EL (cell line): Measurements from ENCODE around the gene FBXO44.

Experiments used
- DNase-seq: peaks from one replicate; pipeline ENCODE4 v3.0.0-alpha.2; 2016

FBXO44 gene

DNA sequence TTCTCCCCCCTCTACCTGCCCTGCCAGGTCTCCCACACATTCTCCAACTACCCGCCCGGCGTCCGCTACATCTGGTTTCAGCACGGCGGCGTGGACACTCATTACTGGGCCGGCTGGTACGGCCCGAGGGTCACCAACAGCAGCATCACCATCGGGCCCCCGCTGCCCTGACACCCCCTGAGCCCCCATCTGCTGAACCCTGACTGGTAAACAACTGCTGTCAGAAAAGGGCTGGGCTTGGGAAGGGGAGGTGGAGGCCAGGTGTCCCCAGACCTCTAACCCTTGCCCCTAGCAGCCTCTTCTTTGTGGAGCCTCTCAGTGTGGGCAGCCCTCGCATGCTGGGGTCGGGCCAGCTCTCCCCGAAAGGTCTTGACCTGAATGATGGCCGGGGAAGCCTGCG, 6.4 kb downstream of the FBXO44 start:
- no peak for DNase-seq

DNA sequence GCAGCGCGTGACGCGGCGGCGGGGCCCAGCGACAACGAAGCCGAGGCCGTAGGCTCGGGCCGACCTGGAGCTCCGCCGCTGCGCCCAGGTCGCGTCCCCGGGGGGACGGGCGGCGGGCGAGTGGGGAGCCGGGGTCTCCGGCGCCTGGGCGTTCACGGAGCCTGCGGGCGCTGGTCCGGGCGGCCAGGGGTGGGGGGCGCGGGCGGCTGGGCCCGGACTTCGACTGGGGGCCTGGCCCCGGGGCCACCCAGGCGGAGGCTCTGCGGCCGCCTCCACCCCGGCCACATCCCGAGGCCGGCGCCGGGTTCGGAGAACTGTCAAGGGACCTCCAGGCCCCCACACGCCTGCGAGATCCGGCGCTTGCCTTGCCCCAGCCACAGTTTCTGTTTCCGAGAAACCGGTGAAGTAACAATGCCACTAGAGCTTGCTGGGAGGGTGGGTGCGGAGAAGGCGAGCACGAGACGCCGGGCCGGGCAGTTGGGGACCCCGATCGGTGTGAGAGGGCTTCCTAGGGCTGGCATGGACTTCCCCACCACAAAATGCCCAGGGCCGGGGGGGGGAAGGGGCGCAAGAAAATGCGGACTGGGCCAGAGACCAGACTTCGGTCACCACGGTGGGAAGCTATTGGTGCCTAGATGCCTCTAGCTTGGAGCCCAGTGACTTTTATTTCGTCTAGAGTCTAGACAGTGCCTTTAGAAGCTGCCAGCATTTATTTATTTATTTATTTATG, 9.8 kb downstream of the FBXO44 start:
- DNase-seq: peak; percentile 45

DNA sequence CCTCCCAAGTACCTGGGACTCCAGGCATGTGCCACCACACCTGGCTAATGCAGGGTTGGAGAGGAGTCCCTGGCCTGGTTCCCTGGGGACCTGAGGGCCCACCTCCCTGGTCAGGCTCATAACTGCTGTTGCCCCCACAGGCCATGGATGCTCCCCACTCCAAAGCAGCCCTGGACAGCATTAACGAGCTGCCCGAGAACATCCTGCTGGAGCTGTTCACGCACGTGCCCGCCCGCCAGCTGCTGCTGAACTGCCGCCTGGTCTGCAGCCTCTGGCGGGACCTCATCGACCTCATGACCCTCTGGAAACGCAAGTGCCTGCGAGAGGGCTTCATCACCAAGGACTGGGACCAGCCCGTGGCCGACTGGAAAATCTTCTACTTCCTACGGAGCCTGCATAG, 13.8 kb downstream of the FBXO44 start:
- DNase-seq: no peak

DNA sequence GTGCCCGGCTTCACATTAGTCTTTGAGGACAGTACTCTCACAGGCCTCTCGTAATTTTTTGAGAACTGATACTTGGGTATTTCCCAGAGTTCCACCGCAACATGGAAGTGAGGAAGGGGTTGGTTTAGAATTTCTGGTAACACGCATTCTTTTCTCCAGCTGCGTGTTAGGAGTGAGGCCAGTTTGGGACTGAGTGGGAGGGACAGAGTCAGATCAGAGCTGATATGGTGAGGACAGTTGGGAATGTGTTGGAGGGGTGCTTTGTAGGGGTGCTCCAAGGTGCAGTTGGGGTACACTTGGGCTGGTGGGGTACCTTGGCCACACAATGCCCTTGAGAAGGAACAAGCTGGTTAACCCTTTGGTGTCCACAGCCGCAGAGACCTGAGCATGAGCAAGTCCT, 16.1 kb downstream of the FBXO44 start:
- no peak for DNase-seq

DNA sequence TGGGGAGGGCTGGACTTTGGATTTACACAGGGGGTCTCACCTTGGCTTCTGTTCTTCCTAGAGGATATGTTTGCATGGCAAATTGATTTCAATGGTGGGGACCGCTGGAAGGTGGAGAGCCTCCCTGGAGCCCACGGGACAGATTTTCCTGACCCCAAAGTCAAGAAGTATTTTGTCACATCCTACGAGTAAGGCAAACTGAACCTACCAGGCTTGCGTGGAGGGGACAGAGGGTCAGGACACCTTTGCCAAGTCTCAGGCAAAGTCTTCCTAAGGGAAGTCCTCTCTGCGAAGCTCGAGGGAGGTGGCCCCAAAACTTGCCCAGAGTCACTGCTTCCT, 16.5 kb downstream of the FBXO44 start:
- DNase-seq: no peak

DNA sequence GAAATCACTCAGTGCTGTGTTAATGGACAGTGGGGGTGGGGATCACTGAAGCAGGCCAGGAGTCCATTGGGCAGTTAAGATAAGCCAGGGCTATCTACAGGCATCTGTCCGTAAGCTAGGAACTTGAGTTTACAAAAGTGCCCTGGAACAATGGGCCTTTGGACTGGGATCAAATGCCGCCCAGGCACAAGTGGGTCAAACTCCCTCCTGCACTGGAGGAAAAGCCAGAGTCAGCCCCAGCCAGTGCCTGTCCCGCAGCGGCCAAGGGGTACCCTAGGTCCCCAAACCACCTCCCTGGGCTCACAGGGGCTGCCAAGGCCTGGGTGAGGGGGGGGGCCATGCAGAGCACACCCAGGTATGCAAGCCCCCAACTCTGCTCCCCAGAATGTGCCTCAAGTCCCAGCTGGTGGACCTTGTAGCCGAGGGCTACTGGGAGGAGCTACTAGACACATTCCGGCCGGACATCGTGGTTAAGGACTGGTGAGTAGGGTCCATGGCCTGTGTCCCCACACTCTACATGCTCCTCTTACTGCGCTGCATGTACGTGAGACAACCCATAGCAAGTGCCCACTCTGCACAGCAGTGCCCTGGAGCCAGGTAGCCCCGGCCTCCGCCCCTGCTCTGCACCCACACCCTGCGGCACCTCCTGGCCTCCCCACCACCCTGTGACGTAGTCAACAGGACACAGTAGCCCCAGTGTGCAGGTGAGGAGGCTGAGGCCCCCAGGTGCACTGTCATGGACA, 17.0 kb downstream of the FBXO44 start:
- no peak for DNase-seq

GRCh38 chr1:11673089-11673769, 18.6 kb downstream of the FBXO44 start:
- no peak for DNase-seq

GRCh38 chr1:11674488-11674887, 19.8 kb downstream of the FBXO44 start:
- DNase-seq: no peak

DNA sequence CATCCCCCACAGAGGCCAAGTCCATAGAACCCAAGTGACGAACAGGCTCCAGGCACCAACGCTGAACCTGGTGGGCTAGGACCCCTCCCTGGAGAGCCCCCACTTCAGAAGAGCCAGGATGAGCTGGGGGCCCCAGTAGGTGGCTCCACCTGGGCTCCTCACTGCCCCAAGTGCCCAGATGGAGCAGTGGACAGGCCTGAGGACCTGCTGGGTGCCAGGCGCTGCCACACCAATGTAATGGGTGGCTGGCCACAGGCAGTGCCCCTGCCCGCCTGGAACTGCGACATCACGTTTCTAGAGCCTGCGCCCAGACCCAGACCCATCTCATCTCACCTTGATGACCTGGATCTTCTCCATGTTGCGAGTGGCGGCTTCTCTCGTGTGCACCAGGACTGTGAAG, 20.6 kb downstream of the FBXO44 start:
- no peak for DNase-seq

DNA sequence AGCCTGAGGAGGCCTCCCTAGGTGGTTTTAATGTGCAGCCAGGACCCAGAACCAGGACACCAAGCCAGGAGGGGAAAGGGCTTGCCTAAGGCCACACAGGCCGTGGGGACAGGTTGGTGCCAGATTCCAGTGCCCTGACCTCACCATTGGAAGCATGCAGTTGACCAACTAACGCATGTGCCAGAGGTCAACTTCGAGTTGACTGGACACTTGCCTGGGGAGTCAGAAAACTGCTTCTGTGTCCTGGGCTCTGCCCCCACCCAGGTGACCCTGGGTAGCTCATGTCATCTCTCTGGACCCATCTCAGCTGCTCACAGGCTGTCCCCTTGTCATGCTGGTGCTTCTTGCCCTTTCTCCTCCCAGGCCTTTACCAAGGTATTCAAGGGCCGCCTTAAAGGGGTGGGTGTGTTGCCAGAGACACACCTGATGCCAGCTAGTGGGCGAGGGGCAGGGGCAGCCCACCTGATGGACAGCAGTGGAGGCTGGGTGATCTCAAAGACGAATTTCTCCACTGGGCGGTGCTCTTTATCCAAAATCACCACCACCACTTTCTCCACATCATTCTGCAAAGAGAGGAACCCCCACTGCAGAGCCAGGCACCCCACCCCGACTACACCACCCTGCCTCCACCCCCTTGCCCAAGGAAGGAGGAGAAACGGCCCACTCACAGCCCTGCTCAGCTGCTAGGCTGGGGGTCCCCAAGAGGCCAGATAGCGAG, 21.9 kb downstream of the FBXO44 start:
- DNase-seq: no peak

DNA sequence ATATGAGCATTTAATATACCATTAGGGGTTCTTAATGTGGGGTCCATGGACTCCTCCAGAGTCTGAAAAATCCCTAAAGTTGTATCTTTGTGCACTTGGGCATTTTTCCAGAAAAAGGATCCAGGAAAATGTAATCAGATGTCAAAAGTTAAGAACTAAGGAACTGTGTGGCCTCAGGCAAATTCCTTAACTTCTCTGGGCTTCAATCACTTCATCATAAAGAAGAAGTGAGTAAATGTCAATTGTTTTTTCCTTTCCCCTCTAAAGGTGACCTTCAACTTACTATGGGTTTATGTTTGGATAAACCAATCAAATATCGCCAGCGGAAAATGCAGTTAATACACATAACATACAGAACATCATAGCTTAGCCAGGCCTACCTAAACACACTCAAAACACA, 23.8 kb downstream of the FBXO44 start:
- no peak for DNase-seq

DNA sequence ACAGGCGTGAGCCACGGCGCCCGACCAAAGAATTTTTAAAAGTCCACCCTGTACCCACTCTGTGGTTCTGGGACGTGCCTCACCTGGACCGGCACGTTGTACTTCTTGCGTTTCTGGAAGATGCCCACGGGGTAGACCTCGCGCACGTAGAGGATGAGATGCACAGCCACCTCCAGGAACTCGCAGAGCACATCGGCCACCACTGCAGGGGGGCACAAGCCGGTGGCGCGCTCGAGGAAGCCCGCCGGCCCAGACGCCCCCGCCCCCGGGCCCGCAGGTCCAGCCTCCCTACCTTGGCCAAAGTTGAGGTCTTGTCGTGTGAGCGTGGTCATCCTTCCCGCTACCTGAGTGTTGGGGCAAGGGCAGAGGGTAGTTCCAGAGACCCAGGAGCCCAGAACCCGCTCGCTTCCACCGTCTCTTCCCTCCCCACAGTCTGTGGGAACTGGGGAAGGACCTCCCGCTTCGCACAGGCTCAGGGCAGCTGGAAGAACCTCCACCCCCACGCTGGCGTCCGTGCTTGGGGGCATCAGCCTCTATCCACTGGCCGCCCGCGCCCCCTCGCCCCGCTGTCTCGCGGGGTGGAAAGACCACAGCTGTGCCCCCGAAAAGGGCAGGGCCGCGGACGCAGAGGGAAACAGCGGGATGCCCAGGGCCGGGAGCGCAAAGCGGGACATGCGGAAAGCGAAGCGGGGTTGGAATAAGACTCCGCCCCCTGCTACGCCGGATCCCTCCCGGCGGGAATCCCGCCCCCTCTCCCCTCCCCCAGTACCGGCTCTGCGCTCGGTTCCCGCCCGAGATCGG, 25.8 kb downstream of the FBXO44 start:
- no peak for DNase-seq

GRCh38 chr1:11681071-11681771, 26.5 kb downstream of the FBXO44 start, which contains the start of gene MAD2L2:
TSS of gene MAD2L2 (minus strand) at chr1:11681148. CDS start at chr1:11680601, 547 bp downstream.
- peak; percentile 93 for DNase-seq

GRCh38 chr1:11682287-11682771, 27.7 kb downstream of the FBXO44 start:
- no peak for DNase-seq

DNA sequence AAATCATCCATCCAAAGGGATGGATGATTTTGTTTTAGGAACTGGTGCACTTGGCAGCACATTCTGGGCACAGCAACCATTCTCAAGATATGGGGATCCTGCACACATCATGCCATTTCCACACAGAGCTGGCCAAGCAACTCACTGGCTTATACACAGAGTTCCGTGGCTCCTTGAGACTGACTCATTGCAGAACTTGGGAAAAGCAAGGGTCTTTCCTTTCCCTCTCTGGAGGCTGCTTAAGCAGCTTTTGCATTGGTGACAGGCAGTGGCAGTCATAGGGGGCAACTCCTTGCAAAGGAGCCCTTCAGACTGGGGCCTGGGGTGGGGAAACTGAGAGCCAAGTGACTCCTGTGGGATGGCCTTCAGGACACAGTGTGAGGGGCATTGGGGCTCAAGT, 28.1 kb downstream of the FBXO44 start:
- no peak for DNase-seq

DNA sequence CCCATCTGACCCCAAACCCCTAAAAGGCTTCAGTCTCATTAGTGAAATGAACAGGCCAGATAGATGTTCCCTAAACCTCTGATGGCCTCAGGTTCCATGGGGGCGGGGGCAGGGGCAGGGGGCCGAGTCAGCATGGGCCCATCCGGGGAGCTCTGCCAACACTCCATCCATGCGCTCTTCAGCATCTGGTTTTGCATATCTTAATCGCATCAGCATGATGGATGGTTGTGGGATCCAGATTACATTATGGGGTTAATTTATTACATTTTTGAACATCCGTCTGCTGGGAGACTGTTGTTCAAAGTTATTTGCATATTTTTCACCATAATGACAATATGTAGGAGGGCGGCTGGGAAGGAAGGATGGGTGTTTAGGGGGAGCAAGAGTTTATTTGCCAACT, 29.4 kb downstream of the FBXO44 start:
- DNase-seq: no peak

DNA sequence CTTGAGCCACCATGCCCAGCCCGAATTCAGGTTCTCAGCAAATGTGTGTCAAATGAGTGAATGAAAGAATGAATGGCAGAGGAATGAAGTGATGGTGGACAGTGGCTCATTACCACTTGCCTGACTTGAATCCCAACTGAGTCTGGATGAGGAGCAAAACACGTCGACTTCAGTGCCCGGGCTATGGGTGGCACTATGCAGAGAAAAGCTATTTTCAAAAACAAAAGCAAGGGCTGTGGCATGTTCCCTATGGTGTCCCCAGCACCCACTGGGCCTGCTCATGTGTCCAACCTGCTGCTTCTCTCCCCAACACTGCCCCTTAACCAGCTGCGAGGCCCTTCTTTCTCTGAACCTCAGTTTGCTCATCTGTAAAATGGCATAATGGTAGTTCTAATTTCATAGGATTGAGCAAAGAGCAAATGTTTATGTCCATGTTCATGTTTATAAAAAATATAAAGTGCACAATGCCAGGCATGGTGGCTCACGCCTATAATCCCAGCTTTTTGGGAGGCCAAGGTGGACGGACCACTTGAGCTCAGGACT, 30.6 kb downstream of the FBXO44 start:
- DNase-seq: no peak

DNA sequence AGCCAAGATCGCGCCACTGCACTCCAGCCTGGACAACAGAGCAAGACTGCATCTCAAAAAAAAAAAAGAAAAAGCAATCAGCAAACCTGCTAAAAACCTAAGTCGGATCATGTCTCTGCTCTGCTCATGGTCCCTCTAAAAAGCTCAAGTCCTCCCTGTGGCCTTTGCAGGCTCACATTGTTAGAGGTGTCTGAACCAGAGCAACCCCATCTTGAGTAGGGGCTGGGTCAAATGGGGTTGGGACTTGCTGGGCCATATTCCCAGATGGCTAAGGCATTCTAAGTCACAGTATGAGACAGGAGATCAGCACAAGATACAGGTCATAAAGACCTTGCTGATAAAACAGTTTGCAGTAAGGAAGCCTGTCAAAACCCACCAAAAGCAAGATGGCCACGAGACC, 33.8 kb downstream of the FBXO44 start:
- no peak for DNase-seq

GRCh38 chr1:11690397-11691301, 36.0 kb downstream of the FBXO44 start:
- DNase-seq: no peak

DNA sequence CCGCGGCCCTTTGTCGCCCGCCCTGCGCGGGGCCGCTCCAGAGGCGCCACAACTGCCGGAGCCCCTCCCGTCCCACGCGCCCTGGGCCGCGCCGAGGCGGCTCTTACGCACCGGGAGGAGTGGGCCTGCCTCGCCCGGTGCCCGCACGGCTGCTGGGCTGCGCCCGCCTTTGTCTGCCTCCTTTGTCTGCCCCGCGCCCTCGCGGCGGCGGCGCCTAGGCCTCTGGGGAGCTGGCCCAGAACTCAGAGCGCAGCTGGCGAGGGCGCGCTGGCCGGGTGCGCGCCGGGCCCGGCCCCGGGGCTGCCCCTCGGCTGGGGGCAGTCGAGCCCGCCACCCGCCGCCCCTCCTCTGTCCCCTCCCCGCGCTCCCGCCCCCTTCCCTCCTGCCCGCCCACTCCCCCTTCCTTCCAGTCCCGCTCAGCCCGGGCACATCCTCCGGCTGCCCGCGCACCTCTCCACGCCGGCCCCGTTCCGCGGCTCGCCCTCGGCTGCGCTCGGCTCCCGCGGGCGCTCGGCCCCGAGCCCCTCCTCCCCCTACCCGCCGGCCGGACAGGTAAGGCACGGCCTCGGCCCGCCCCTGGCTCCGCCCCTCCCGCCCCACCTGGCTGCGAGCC, 36.7 kb downstream of the FBXO44 start, which contains the start of gene DRAXIN:
Gene DRAXIN (plus strand): TSS at position 409 of the 613 bp plus-strand sequence. CDS start 14,549 bp downstream, outside the sequence.
- DNase-seq: no peak
